Activated CD4-positive, alpha-beta T cell treated with anti-CD3 and anti-CD28 coated beads, Interleukin-2, amount 10 ng/mL, durations not matched to agents 24 days and 14 days (primary cell): Measurements from ENCODE around the gene MLC1. TPM values are rescaled to one million over a fixed set of nuclear protein-coding genes. Genes with fewer than 3 reads are reported as not detected.

Experiments
- DNase-seq: peaks from one replicate; pipeline ENCODE4 v3.0.0; 2022
- H3K27ac Mint-ChIP-seq: one replicate; pipeline ENCODE4 v1.8.0; 2022; ENCODE audit warnings: mild to moderate bottlenecking, mixed read lengths
- H3K27me3 Mint-ChIP-seq: one replicate; pipeline ENCODE4 v1.8.0; 2022; ENCODE audit warnings: mixed read lengths
- H3K36me3 Mint-ChIP-seq: one replicate; pipeline ENCODE4 v1.8.0; 2022; ENCODE audit warnings: low read depth, mild to moderate bottlenecking, mixed read lengths
- H3K4me1 Mint-ChIP-seq: one replicate; pipeline ENCODE4 v1.8.0; 2021; ENCODE audit warnings: mixed read lengths
- H3K4me3 Mint-ChIP-seq: one replicate; pipeline ENCODE4 v1.8.0; 2022; ENCODE audit warnings: mild to moderate bottlenecking, moderate library complexity, mixed read lengths
- H3K9me3 Mint-ChIP-seq: one replicate; pipeline ENCODE4 v1.8.0; 2021; ENCODE audit warnings: mixed read lengths
- intact Hi-C: fragments of 100-400 bp; cut with micrococcal nuclease; formaldehyde crosslinking; loops from one replicate; pipeline ENCODE4 v1.15.1; 2023
- total RNA-seq: library from RNA; stranded (reverse); gene quantifications from 2 replicates; pipeline ENCODE4 v1.2.3, GENCODE V29; 2022

Gene MLC1
- total RNA-seq, 1 donor from 2014 or later = not detected

DNA sequence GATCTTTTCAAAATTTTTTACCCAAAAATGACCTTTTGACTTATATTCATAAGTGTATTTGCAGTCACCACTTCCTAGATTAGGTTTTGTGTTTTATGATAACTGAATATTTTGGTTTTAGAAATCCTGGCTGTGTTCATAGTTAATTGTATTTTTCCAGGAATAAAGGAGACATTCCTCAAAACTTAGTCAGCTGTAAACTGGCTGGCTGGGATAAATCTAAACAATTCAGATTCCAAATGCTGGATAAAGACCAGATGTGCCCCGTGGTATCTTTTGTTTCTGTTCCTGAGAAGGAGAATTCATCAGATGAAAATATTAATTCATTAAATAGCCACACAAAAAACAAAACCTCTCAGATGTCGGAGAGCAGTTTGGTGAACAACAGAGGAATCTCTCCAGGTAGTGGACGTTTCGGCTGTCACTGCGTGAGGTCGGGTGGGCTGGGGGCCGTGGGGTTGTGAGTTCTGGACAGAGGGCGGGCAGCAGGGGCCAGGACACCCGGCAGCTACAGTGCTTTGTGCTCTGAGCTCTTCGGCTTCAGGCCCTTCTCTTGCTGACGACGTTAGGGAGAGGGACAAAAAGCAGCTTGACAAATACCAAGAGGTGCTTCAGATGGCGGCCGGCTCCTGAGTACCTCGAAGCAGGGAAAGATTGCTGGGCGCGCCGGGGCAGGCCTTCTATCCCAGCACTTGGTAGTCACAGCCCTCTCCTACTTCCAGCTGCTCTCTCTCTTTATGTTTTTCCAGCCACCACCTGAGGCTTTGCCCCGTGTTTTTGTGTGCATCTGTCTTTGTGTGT, 29.2 kb upstream of the MLC1 start:
- peaks cover 14% of the 10 kb centered on the region for H3K27me3 Mint-ChIP-seq
- no peak overlapping the region for H3K27ac Mint-ChIP-seq
- H3K4me3 Mint-ChIP-seq = no peak overlapping the region
- no peaks in the 10 kb centered on the region for H3K9me3 Mint-ChIP-seq
- H3K4me1 Mint-ChIP-seq = peaks cover 16% of the 10 kb centered on the region
- DNase-seq = no peak
- no peaks in the 10 kb centered on the region for H3K36me3 Mint-ChIP-seq
- intact Hi-C loops = no loop called here

DNA sequence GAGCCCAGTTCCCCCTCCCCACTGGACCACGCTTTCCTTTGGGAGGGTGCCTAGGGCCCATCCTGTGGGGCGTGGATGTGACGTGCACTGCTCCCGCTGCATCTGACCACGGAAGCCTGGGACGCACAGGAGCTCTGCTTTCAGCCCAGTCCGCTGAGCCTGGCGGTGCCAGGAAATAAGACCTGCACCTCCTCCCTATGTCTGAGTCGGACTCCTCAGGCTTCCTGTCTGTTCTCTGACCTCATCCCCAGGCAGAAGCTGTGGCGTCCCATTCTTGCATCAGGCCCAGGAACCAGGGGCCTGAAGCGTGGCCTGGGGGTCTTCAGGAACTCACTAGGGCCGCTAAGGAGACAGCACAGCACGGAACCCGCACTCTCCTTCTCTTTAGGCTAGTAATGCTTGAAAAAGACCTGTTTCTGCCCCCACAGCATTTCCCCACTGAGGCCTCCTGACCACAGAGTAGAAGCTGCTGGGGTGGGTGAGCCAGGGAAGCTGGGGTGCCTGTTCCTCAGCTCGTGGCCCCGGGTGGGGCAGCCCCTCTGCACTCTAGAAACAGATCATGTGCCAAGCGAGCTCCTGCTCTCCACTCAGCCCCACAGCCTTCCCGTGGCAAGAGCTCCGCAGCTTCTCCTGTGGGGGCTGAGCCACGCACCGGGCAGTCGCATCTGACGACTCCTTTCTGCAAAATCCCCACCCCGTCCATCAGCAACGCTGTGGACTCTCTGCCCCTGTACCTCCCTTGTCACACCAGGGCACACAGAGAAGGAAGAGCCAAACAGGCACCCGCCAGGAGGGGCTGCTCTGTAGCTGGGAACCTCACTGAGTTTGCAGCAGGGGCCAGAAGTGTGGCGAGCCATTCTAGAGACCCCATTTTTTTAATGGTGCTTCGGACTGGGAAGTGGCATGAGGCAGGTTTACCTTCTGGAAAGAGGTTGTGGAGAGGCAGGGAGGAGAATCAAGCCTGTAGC, 27.2 kb upstream of the MLC1 start:
- no peaks in the 10 kb centered on the region for H3K36me3 Mint-ChIP-seq
- peak overlapping the region; percentile 75 for H3K27ac Mint-ChIP-seq
- peak; percentile 68 for DNase-seq
- peaks cover 16% of the 10 kb centered on the region for H3K4me1 Mint-ChIP-seq
- peak overlapping the region; percentile 44 for H3K4me3 Mint-ChIP-seq
- no peaks in the 10 kb centered on the region for H3K9me3 Mint-ChIP-seq
- intact Hi-C loops = no loop called here
- H3K27me3 Mint-ChIP-seq = peaks cover 12% of the 10 kb centered on the region

DNA sequence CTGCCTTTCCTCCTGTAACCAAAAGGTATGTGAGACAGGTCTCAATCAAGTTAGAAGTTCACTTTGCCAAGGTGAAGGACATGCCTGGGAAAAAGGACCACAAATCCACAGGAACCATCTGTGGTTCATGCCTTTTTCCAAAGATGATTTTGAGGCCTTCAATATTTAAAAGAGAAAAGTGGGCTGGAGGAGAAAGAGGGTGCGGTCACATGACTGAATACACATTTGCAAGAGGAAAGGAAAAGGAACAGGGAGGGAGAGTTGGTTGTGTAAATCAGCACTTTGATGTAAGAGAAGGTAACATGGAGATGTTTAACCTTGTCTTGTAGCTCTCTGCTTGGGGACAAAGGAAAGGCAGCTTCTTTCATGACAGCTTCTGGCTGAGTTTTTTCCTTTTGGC, 25.8 kb upstream of the MLC1 start:
- H3K27ac Mint-ChIP-seq = no peak overlapping the region
- no peak for DNase-seq
- H3K27me3 Mint-ChIP-seq = peaks cover 8% of the 10 kb centered on the region
- peaks cover 16% of the 10 kb centered on the region for H3K4me1 Mint-ChIP-seq
- H3K4me3 Mint-ChIP-seq = no peak overlapping the region
- no peaks in the 10 kb centered on the region for H3K9me3 Mint-ChIP-seq
- H3K36me3 Mint-ChIP-seq = no peaks in the 10 kb centered on the region
- intact Hi-C loops = no loop called here

DNA sequence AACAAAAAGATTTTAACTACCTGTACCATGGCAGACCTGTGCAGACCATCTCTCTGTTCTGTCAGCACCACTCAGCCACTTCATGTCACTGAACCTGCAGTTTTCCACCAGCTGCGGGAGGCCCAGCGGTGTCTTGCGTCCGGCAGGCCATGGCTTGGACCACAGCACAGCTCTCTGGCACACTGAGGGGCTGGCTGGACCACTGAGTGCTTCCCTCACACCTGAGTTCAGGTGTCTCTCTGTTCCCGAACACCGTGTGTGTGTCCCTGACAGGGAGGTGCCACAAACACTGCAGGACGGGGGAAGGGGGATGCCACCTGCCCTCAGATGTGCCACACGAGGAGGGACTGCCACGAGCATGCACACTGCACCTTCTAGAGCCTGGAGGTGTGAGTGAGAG, 22.3 kb upstream of the MLC1 start:
- H3K27me3 Mint-ChIP-seq = no peaks in the 10 kb centered on the region
- peaks cover 21% of the 10 kb centered on the region for H3K4me1 Mint-ChIP-seq
- no peak overlapping the region for H3K27ac Mint-ChIP-seq
- intact Hi-C loops = no loop called here
- no peak for DNase-seq
- no peaks in the 10 kb centered on the region for H3K36me3 Mint-ChIP-seq
- no peaks in the 10 kb centered on the region for H3K9me3 Mint-ChIP-seq
- no peak overlapping the region for H3K4me3 Mint-ChIP-seq

DNA sequence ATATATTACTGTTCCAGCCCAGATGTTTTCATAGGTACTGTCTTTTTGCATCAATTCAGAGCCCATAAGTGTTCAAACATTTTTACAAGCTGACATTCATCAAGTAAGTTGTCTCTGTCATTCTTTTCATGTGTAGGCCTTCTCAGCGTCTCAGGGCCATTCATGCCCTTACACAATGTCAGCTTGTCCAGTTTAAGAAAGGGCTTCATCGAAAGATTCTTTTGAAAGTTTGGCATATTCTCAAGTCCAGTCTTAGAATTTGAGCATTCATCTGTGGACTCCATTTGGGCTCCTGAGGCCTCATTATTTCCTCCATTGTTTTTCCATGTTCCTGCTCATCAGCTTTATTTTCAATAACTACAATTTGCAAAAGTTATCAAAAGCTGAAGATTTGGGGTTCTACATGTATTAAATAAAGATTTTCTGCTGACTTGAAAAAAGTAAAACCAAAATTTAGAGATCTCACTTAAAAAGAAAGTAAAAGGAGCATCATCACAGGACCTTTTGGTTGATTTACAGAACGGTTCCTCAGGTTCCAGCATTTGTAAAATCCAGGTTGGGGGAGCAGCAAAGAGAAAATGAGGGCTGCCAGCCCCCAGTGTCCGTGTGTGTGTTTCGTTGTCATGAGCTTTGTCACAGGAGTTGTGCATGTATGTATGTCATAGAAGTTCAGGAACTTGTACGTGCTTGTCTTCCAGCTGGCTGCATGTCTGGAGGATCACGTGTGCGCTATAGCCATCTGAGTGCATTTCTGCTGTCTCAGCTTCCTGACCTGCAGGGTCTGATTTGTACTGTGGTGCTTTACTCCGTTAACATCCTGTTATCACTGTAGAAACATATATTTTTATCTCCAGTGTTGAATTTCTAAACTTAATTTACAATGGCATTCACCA, 20.2 kb upstream of the MLC1 start:
- peak; percentile 80 for DNase-seq
- H3K9me3 Mint-ChIP-seq = no peaks in the 10 kb centered on the region
- peaks cover 13% of the 10 kb centered on the region for H3K4me1 Mint-ChIP-seq
- peak overlapping the region; percentile 78 for H3K4me3 Mint-ChIP-seq
- peak overlapping the region; percentile 81 for H3K27ac Mint-ChIP-seq
- H3K36me3 Mint-ChIP-seq = no peaks in the 10 kb centered on the region
- peaks cover 2% of the 10 kb centered on the region for H3K27me3 Mint-ChIP-seq
- intact Hi-C loops = no loop called here

DNA sequence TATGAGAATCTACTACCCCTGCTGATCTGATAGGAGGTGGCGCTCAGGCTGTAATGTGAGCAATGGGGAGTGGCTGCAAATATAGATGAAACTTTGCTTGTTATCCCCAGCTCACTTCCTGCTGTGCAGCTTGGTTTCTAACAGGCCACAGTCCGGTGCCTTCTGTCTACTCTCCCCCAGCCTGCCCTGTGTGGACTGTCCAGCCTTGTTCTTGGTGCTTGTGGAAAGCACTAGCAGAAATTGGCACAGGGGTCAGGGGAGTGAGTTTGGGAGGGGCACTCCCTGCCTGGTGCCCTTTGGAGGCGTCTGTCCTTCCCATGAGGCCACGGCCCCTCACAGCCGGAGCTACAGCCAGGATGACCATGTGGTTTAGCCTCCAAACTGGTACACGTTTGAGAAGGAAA, 18.9 kb upstream of the MLC1 start:
- no peaks in the 10 kb centered on the region for H3K9me3 Mint-ChIP-seq
- no peaks in the 10 kb centered on the region for H3K36me3 Mint-ChIP-seq
- H3K4me1 Mint-ChIP-seq = peaks cover 13% of the 10 kb centered on the region
- no peak overlapping the region for H3K27ac Mint-ChIP-seq
- H3K4me3 Mint-ChIP-seq = no peak overlapping the region
- no peak for DNase-seq
- H3K27me3 Mint-ChIP-seq = peaks cover 2% of the 10 kb centered on the region
- intact Hi-C loops = no loop called here

DNA sequence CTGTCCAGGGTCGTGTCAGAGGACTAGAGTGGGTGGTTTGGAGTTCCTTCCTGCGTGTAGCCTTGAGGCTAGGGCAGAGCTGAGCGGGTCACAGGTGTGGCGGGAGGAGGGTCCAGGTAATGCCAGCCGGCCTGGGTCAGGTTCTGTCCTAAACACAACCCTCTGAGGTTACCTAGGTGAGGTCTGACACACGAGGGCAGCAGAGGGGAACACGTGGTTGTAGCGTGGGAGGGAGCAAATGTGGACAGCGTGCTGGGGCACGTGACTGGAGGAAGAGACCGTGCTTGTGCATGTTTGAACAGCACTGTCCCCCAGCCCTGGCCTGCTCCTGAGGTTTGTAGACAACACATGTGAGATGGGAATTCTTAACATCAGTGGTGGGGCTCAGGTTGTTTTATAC, 17.7 kb upstream of the MLC1 start:
- intact Hi-C loops = no loop called here
- no peak for DNase-seq
- Mint-ChIP-seq H3K27me3 (peaks cover 8% of the 10 kb centered on the region), H3K4me1 (peaks cover 13% of the 10 kb centered on the region), H3K36me3 (no peaks in the 10 kb centered on the region), H3K27ac (no peak overlapping the region), H3K9me3 (no peaks in the 10 kb centered on the region), H3K4me3 (no peak overlapping the region)

DNA sequence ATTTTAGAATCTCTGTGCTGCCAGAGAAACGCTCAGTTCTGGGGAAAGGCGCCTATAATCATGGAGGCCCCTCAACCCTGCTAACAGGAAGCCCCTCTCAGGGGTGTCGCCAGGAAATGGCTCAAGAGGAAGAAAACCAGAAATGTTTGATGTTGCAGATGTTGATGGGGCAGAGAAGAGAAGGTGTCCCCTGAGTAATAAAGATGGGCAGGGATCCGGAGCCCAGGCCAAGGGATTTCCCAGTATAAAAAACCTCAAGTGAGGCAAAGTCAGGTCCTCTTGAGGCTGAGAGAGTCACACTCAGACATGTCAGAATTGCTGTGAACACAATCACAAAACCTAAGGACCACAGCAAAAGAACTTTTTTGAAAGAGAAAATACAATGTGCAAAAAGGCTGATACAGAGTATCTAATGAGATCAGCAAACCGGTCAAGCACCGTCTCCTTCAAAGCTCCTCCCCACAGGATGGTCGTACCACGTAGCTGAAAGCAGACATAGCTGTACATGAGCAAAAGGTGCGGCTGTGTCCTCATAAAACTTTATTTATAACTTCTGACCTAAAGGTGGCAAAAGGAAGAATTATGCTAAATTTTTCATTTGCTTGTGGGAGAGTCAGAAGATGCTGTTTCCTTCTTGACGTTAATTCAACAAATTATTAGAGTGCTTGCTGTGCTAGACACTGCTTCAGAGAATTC, 16.8 kb upstream of the MLC1 start:
- peaks cover 13% of the 10 kb centered on the region for H3K4me1 Mint-ChIP-seq
- H3K36me3 Mint-ChIP-seq = no peaks in the 10 kb centered on the region
- no peak overlapping the region for H3K4me3 Mint-ChIP-seq
- H3K27ac Mint-ChIP-seq = no peak overlapping the region
- peaks cover 13% of the 10 kb centered on the region for H3K27me3 Mint-ChIP-seq
- DNase-seq = no peak
- no peaks in the 10 kb centered on the region for H3K9me3 Mint-ChIP-seq
- intact Hi-C loops = no loop called here

DNA sequence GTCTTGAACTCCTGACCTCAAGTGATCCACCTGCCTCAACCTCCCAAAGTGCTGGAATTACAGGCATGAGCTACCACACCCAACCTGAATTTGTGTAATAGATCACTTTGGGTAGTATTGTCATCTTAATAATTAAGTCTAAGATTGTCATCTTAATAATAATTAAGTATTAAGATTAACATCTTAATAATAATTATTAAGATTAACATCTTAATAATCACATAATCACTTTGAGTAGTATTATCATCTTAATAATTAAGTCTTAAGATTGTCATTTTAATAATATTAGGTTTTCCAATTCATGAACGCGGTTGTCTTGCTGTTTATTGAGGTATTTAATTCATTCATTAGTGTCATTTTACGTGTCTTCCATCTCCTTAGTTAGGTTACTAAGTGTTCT, 12.8 kb upstream of the MLC1 start:
- H3K9me3 Mint-ChIP-seq = no peaks in the 10 kb centered on the region
- no peak overlapping the region for H3K4me3 Mint-ChIP-seq
- intact Hi-C loops = no loop called here
- no peaks in the 10 kb centered on the region for H3K36me3 Mint-ChIP-seq
- H3K27me3 Mint-ChIP-seq = peaks cover 30% of the 10 kb centered on the region
- H3K4me1 Mint-ChIP-seq = peaks cover 3% of the 10 kb centered on the region
- no peak overlapping the region for H3K27ac Mint-ChIP-seq
- DNase-seq = no peak

DNA sequence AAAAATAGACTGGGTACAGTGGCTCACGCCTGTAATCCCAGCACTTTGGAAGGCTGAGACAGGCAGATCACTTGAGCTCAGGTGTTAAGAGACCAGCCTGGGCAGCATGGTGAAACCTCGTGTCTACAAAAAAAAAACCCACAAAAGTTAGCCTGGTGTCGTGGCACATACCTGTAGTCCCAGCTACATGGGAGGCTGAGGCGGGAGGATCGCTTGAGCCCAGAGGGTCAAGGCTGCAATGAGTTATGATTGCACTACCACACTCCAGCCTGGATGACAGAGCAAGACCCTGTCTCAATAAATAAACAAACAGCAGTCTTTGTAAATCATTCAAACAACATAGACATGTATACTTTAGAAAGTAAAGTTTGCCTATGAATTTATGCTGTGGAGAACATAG, 7.1 kb upstream of the MLC1 start:
- intact Hi-C loops = no loop called here
- peaks cover 20% of the 10 kb centered on the region for H3K27me3 Mint-ChIP-seq
- no peak for DNase-seq

DNA sequence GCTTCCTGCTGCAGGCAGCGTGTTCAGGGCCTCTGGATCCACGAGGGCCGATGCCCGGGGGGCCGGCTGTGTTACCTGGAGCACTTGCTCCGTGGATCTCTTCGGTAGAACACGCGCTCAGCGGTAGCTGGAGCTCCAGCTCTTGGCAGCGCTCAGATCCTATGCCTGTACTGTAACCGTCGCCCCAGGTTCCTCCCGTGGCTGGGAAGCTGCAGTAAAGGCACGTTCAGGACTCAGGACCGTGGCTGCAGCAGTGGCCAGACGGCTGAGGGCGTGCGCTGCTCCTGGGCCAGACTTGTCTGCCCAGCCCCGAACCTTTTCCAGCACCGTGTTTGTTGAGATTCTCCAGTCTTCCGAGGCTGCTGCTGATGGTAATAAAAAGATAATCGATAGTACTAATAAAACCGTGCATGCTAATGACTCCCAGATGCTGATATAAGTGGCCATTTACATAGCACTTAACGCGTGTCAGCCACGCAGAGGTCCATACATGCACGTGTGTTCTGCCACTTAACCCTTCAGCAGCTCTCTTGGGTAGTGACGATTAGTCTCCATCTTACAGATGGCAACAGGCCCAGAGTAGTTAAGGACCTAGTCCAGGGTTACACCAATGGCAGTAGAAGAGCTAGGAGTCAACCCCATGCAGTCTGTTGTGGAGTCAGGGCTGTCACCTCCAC, 6.0 kb upstream of the MLC1 start:
- Mint-ChIP-seq H3K36me3 (peaks cover 4% of the 10 kb centered on the region), H3K9me3 (peaks cover 13% of the 10 kb centered on the region), H3K4me1 (no peaks in the 10 kb centered on the region), H3K27ac (no peak overlapping the region), H3K4me3 (no peak overlapping the region), H3K27me3 (peaks cover 18% of the 10 kb centered on the region)
- DNase-seq = no peak
- intact Hi-C loops = no loop called here

More for the DNA sequence above, 7.1 kb upstream of the MLC1 start:
- Mint-ChIP-seq H3K27ac (no peak overlapping the region), H3K4me3 (no peak overlapping the region), H3K9me3 (peaks cover 9% of the 10 kb centered on the region), H3K4me1 (no peaks in the 10 kb centered on the region), H3K36me3 (peaks cover under 1% of the 10 kb centered on the region)

DNA sequence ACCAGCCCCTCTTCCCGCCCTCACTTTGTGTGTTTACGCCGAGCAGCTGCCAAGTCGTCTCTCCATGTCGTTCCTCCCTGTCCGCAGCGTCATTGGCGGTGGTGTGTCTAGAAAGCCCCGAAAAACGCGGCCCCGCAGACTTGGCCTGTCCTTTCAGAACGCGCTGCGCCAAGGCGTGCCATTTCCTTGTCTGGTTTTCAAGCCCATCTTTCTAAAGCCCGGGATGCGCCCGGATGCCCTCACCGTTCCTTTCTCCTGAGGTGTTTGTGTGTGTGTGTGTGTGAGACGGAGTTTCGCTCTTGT, 5.1 kb upstream of the MLC1 start:
- H3K9me3 Mint-ChIP-seq = peaks cover 13% of the 10 kb centered on the region
- peaks cover under 1% of the 10 kb centered on the region for H3K4me1 Mint-ChIP-seq
- H3K27ac Mint-ChIP-seq = no peak overlapping the region
- peaks cover 20% of the 10 kb centered on the region for H3K27me3 Mint-ChIP-seq
- H3K4me3 Mint-ChIP-seq = no peak overlapping the region
- H3K36me3 Mint-ChIP-seq = peaks cover 4% of the 10 kb centered on the region
- DNase-seq = no peak
- intact Hi-C loops = no loop called here
